ENCODE data around the gene SHF.

Gene SHF

GRCh38 chr15:45199136-45199810, 11.5 kb upstream of the SHF start:
- DNase-seq: peak; percentile 56

GRCh38 chr15:45198337-45199135, 10.8 kb upstream of the SHF start:
- DNase-seq: peak; percentile 98

- DNase-seq: no peak
Measured at GRCh38 chr15:45197512-45197911, 9.7 kb upstream of the SHF start.

- DNase-seq: no peak
Measured at GRCh38 chr15:45187578-45187893, 230 bp downstream of the SHF start.

GRCh38 chr15:45186771-45187577, 792 bp downstream of the SHF start:
- no peak for DNase-seq

- no peak for DNase-seq
Measured at GRCh38 chr15:45185903-45186770, 1.6 kb downstream of the SHF start.

GRCh38 chr15:45185069-45185779, 2.5 kb downstream of the SHF start:
- DNase-seq: no peak

GRCh38 chr15:45184562-45185041, 3.2 kb downstream of the SHF start:
- DNase-seq: no peak

- DNase-seq: no peak
Measured at GRCh38 chr15:45183511-45183910, 4.3 kb downstream of the SHF start.

- DNase-seq: no peak
Measured at GRCh38 chr15:45182996-45183395, 4.8 kb downstream of the SHF start.

- DNase-seq: peak; percentile 68
Measured at GRCh38 chr15:45181491-45182285, 6.1 kb downstream of the SHF start.

GRCh38 chr15:45180648-45181436, 6.9 kb downstream of the SHF start:
- no peak for DNase-seq

GRCh38 chr15:45180201-45180600, 7.6 kb downstream of the SHF start:
- DNase-seq: peak; percentile 73

GRCh38 chr15:45179221-45179985, 8.4 kb downstream of the SHF start:
- peak; percentile 41 for DNase-seq

- DNase-seq: no peak
Measured at GRCh38 chr15:45177285-45177684, 10.5 kb downstream of the SHF start.

GRCh38 chr15:45174577-45174976, 13.2 kb downstream of the SHF start:
- no peak for DNase-seq

GRCh38 chr15:45174069-45174468, 13.7 kb downstream of the SHF start:
- no peak for DNase-seq

GRCh38 chr15:45171912-45172311, 15.9 kb downstream of the SHF start:
- no peak for DNase-seq
